BLaER1 treated with 17β-estradiol and CSF1 and Interleukin-3, amounts not matched to agents 10 nM and 100 nM (cell line): Measurements from ENCODE around the gene CNTLN.
A peak's percentile ranks its signal among the peaks of the same experiment; 100 is the strongest.

ENCODE experiments used
- H3K27ac ChIP-seq, 11 experiments: shearing (Covaris generic); formaldehyde crosslinking; 2 replicates each; pipeline ENCODE4 v1.8.1; 2022
- H3K27me3 ChIP-seq, 11 experiments: shearing (Covaris generic); formaldehyde crosslinking; 2 replicates each; pipeline ENCODE4 v1.8.1; 2022
- H3K36me3 ChIP-seq, 11 experiments: shearing (Covaris generic); formaldehyde crosslinking; 2 replicates each; pipeline ENCODE4 v1.8.1; 2022
- H3K4me1 ChIP-seq, 10 experiments: shearing (Covaris generic); formaldehyde crosslinking; 2 replicates each; pipeline ENCODE4 v1.8.1; 2022
- H3K4me2 ChIP-seq, 11 experiments: shearing (Covaris generic); formaldehyde crosslinking; 2 replicates each; pipeline ENCODE4 v1.8.1; 2022
- H3K4me3 ChIP-seq, 10 experiments: shearing (Covaris generic); formaldehyde crosslinking; 2 replicates each; pipeline ENCODE4 v1.8.1; 2022
- H3K9ac ChIP-seq, 11 experiments: shearing (Covaris generic); formaldehyde crosslinking; 2 replicates each; pipeline ENCODE4 v1.8.1; 2022
- H3K9me3 ChIP-seq, 11 experiments: shearing (Covaris generic); formaldehyde crosslinking; replicated peaks in 1 of 11; 2 replicates each; pipeline ENCODE4 v1.8.1; 2022
- H4K20me1 ChIP-seq, 11 experiments: shearing (Covaris generic); formaldehyde crosslinking; 2 replicates each; pipeline ENCODE4 v1.8.1; 2022
- Cebpa-rat ChIP-seq, 11 experiments: shearing (Covaris generic); IDR thresholded peaks; 2 replicates each; pipeline ENCODE4 v1.8.1; 2022

The CNTLN gene

DNA sequence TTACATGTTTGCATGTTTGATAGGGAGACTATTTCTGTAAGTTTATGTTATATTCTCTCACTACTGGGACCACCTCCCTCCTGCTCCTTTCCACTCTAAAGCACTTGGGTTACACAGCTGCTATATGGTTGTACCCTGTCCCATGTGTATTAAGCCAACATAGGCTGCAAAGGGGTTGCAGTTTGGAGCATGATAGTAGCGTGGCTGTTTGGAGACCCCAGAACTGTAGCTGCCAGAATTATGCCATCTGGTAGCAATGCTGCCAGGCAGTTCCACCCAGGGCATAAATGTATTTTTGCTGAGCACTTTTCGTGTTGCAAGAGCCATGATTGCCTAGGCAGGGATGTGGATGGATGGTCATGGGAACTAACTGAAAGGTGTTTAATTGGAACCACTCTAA lies 81.8 kb downstream of the CNTLN start:
- H3K27me3 ChIP-seq, result no peaks in the 10 kb centered on the region
- TF ChIP-seq Cebpa-rat (IDR thresholded peaks at IDR 0.05), result peak in 1 of 11 experiments; percentile 14; a peak in 1 of 22 replicates
- peak overlapping the region in 8 of 11 experiments; percentile 26 to 74 (median 61); a peak in 15 of 22 replicates for H3K4me2 ChIP-seq
- H3K9me3 ChIP-seq, result peaks cover 22 to 46% (median 32%) of the 10 kb centered on the region in 11 experiments; a peak in 21 of 22 replicates
- H3K36me3 ChIP-seq, result no peaks in the 10 kb centered on the region; a peak in 2 of 22 replicates
- no peak overlapping the region for H3K9ac ChIP-seq
- peaks cover 0 to 11% (median 0%) of the 10 kb centered on the region in 11 experiments; a peak in 2 of 22 replicates for H4K20me1 ChIP-seq
- no peak overlapping the region for H3K27ac ChIP-seq
- no peak overlapping the region; a peak in 1 of 20 replicates for H3K4me3 ChIP-seq
- peaks cover 0 to 46% (median 20%) of the 10 kb centered on the region in 10 experiments; a peak in 15 of 20 replicates for H3K4me1 ChIP-seq

DNA sequence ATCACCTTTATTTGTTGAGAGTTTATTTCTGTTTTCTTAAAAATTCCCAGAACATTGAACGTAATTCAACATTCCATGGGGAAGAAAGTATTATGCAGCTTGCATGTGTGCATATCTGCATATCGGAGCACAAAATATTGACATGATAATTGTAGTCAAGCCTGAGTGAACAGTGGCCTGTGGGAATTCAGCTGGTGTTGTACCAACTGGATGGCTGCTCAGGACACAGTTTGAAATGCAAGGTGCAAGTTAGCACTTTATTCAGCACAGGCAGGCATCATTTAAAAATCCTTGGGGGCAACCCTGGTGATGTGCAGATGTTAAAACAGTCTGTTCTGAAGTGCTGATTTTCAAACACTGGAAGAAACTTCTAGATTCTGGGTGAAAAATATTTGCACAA lies 82.4 kb downstream of the CNTLN start:
- Histone ChIP-seq H3K27ac (no peak overlapping the region), H3K4me1 (peaks cover 0 to 46% (median 20%) of the 10 kb centered on the region in 10 experiments; a peak in 15 of 20 replicates), H3K9me3 (peaks cover 21 to 51% (median 38%) of the 10 kb centered on the region in 11 experiments; a peak in 21 of 22 replicates), H3K36me3 (no peaks in the 10 kb centered on the region; a peak in 2 of 22 replicates), H3K27me3 (no peaks in the 10 kb centered on the region), H4K20me1 (peaks cover 0 to 11% (median 0%) of the 10 kb centered on the region in 11 experiments; a peak in 2 of 22 replicates), H3K9ac (no peak overlapping the region), H3K4me3 (no peak overlapping the region; a peak in 1 of 20 replicates), H3K4me2 (peak overlapping the region in 8 of 11 experiments; percentile 31 to 74 (median 61); a peak in 14 of 22 replicates)
- no peak for TF ChIP-seq Cebpa-rat (IDR thresholded peaks at IDR 0.05)

DNA sequence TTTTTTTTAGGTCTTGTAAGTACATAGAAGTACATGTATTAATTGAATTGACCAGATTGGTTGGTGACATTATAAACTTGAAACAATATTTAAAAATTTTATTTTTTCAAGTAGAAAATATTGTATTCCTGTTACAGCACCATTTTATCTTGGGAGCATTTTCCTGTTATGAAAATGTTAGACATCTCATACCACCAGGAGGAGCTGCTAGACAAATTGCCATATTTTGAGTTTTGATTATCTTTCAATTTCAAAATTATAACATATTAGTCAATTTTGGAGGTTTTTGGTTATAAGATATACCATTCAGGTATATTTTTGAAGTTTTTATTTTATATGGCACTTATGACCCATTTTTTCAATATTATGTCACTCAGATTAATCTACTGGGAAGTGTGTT lies 84.4 kb downstream of the CNTLN start:
- H3K36me3 ChIP-seq, result no peaks in the 10 kb centered on the region; a peak in 3 of 22 replicates

DNA sequence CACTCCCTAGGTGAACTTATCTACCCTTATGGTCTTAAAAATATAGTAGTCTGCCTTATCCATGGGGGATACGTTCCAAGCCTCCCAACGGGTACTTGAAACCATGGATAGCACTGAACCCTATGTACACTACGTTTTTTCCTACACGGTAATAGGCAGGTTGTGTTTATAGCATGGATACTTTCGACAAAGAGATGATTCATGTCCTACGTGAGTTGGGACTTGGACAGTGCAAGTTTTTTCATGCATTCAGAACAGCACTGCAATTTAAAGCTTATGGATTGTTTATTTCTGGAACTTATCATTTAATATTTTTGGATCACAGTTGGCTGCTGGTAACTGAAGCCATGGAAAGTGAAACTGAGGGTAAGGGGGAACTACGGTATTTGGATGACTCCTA lies 88.1 kb downstream of the CNTLN start:
- Histone ChIP-seq H3K4me2 (no peak overlapping the region), H3K36me3 (peaks cover 0 to 10% (median 6%) of the 10 kb centered on the region in 11 experiments; a peak in 11 of 22 replicates), H3K9ac (no peak overlapping the region), H3K4me3 (no peak overlapping the region), H3K9me3 (peaks cover 3 to 27% (median 19%) of the 10 kb centered on the region in 11 experiments; a peak in 19 of 22 replicates), H3K27ac (no peak overlapping the region), H3K4me1 (peaks cover 0 to 21% (median 0%) of the 10 kb centered on the region in 10 experiments; a peak in 6 of 20 replicates), H4K20me1 (no peaks in the 10 kb centered on the region), H3K27me3 (no peaks in the 10 kb centered on the region)
- no peak for TF ChIP-seq Cebpa-rat (IDR thresholded peaks at IDR 0.05)

More for the DNA sequence above, 84.4 kb downstream of the CNTLN start:
- H3K4me1 ChIP-seq, result peaks cover 0 to 46% (median 20%) of the 10 kb centered on the region in 10 experiments; a peak in 15 of 20 replicates
- TF ChIP-seq Cebpa-rat (IDR thresholded peaks at IDR 0.05), result no peak
- no peak overlapping the region for H3K27ac ChIP-seq
- peak overlapping the region in 3 of 11 experiments; percentile 21 to 40 (median 38); a peak in 3 of 22 replicates for H3K4me2 ChIP-seq
- H4K20me1 ChIP-seq, result peaks cover 0 to 11% (median 0%) of the 10 kb centered on the region in 11 experiments; a peak in 2 of 22 replicates
- peaks cover 10 to 40% (median 35%) of the 10 kb centered on the region in 11 experiments; a peak in 21 of 22 replicates for H3K9me3 ChIP-seq
- no peak overlapping the region for H3K4me3 ChIP-seq
- H3K27me3 ChIP-seq, result no peaks in the 10 kb centered on the region
- no peak overlapping the region for H3K9ac ChIP-seq

DNA sequence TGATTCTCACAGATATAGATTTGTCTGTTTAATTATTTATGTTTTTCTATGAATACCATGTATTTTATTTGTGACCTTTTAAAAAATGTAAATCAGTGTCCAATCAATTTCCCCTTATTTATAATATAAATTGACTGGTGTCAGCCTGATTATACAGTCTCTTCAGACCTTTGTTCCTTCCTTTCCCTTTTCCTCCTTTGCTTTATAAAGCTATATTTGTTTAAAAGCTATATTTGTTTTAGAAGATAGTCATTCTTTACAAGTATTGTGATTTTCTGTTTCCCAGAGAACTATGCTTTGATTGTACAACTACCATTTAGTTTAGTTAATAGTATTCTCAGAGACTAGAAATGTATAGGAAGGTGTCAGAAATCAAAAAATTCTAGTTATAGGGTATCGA lies 90.6 kb downstream of the CNTLN start:
- peaks cover 3 to 32% (median 22%) of the 10 kb centered on the region in 11 experiments; a peak in 19 of 22 replicates for H3K9me3 ChIP-seq
- H3K27me3 ChIP-seq, result no peaks in the 10 kb centered on the region
- peaks cover 0 to 19% (median 9%) of the 10 kb centered on the region in 11 experiments; a peak in 13 of 22 replicates for H3K36me3 ChIP-seq
- no peaks in the 10 kb centered on the region for H4K20me1 ChIP-seq
- H3K4me2 ChIP-seq, result no peak overlapping the region
- H3K4me3 ChIP-seq, result no peak overlapping the region
- no peaks in the 10 kb centered on the region for H3K4me1 ChIP-seq
- H3K27ac ChIP-seq, result no peak overlapping the region
- TF ChIP-seq Cebpa-rat (IDR thresholded peaks at IDR 0.05), result no peak
- no peak overlapping the region for H3K9ac ChIP-seq

DNA sequence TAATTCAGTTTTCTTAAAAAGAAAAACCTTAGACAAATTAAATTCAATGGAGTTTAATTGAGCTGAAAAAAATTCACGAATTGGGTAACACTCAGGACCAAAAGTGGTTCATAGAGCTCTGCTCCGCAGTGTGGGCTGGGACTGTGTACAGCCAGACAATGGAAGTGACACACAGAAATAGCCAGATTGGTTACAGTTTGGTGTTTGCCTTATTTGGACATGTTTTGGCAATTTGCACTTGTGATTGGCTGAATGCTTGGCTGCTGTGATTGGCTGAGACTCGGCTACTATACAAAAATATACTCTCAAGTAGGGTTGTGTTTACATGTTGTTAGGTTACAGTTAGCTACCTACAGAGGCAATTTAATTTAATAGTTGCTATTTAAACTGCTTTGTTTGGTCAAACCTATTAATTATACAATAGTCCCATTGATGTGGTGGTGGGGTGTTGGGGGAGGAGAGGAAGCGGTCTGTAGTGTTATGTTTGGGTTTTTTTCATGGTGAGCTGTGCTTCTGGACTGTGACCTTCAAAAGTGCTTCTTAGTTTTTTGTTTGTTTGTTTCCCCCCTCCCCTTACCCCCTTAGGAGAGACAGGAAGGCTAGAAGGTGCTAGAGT lies 95.2 kb downstream of the CNTLN start:
- 0 out of 22 replicates have a peak overlapping the region, but pooled peaks of 1 of the 11 experiments have one; percentile 12 for H3K4me2 ChIP-seq
- no peak for TF ChIP-seq Cebpa-rat (IDR thresholded peaks at IDR 0.05)
- no peak overlapping the region for H3K27ac ChIP-seq

DNA sequence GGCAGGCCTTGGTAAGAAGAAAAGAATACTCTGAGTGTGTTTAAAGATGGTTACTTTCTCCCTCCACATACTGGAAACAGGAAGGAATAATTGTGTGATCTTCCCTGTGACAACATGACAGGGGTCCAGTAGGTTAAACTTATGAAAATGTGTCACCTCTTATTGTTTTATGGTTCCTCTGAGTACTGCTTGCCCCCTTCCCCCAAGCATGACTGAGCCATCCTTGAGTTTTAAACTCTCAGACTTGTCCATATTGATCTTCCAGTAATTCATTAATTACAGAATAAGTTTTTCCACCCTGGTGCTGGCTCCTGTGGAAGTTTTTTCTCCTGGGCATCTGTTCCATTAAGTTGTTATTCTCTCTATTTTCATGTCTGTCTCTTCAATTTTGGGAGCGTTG lies 95.8 kb downstream of the CNTLN start:
- Histone ChIP-seq H4K20me1 (no peaks in the 10 kb centered on the region), H3K4me1 (no peaks in the 10 kb centered on the region), H3K4me3 (no peak overlapping the region), H3K27me3 (no peaks in the 10 kb centered on the region), H3K9me3 (peaks cover 0 to 12% (median 4%) of the 10 kb centered on the region in 11 experiments; a peak in 8 of 22 replicates), H3K4me2 (no peak overlapping the region), H3K9ac (no peak overlapping the region), H3K27ac (no peak overlapping the region), H3K36me3 (peaks cover 0 to 19% (median 9%) of the 10 kb centered on the region in 11 experiments; a peak in 11 of 22 replicates)
- no peak for TF ChIP-seq Cebpa-rat (IDR thresholded peaks at IDR 0.05)

More for the DNA sequence above, 95.2 kb downstream of the CNTLN start:
- H3K36me3 ChIP-seq, result peaks cover 0 to 19% (median 9%) of the 10 kb centered on the region in 11 experiments; a peak in 11 of 22 replicates
- H3K4me3 ChIP-seq, result no peak overlapping the region
- no peak overlapping the region for H3K9ac ChIP-seq
- no peaks in the 10 kb centered on the region for H3K4me1 ChIP-seq
- no peaks in the 10 kb centered on the region for H3K27me3 ChIP-seq
- H3K9me3 ChIP-seq, result peaks cover 0 to 12% (median 4%) of the 10 kb centered on the region in 11 experiments; a peak in 8 of 22 replicates
- no peaks in the 10 kb centered on the region for H4K20me1 ChIP-seq

DNA sequence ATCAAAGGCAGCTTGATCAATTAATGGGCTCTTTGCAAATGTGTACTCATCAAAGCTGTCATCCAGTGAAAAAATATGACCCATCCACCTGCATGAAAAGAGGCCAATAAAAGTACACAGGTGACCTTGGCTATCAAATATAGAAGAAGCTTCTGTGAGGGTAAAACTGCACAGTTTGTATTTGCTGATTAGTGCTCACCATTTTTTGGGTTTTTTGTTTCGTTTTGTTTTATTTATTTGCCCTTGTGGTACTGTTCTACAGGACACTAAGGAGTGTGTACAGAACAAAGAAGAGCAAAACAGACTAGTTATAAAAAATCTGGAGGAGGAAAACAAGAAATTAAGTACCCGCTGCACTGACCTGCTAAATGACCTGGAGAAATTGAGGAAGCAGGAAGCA lies 101.3 kb downstream of the CNTLN start:
- TF ChIP-seq Cebpa-rat (IDR thresholded peaks at IDR 0.05), result no peak
- no peak overlapping the region for H3K4me3 ChIP-seq
- no peak overlapping the region for H3K9ac ChIP-seq
- H4K20me1 ChIP-seq, result no peaks in the 10 kb centered on the region
- H3K4me1 ChIP-seq, result peaks cover 0 to 6% (median 0%) of the 10 kb centered on the region in 10 experiments; a peak in 1 of 20 replicates
- no peak overlapping the region for H3K4me2 ChIP-seq
- H3K27me3 ChIP-seq, result no peaks in the 10 kb centered on the region
- peaks cover 0 to 5% (median 0%) of the 10 kb centered on the region in 11 experiments; a peak in 2 of 22 replicates for H3K36me3 ChIP-seq
- H3K27ac ChIP-seq, result no peak overlapping the region
- H3K9me3 ChIP-seq, result peaks cover 0 to 4% (median 0%) of the 10 kb centered on the region in 11 experiments; a peak in 3 of 22 replicates

DNA sequence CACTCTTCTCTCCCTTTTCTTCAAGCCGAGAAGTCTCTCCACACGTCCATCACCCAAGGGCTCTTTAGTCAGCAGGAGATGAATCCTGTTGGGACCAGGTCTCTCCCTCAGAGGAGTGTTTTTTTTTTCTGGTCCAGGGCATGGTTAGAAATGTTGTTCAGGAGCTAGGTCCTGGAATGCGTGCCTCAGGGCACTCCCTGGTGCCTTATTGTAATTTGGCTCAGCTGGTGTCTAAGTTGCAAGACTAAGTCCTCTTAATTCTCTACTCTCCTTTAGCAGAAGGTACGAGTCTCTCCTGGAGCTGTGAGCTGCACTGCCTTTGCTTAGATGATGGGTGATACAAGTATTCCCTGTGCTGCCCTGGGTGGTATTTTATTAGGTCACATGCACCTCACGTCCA lies 111.9 kb downstream of the CNTLN start:
- Histone ChIP-seq H3K27me3 (no peaks in the 10 kb centered on the region), H3K4me3 (no peak overlapping the region), H3K4me2 (no peak overlapping the region), H4K20me1 (no peaks in the 10 kb centered on the region), H3K27ac (no peak overlapping the region), H3K4me1 (no peaks in the 10 kb centered on the region), H3K9ac (no peak overlapping the region), H3K36me3 (peaks cover 5 to 38% (median 22%) of the 10 kb centered on the region in 11 experiments; a peak in 14 of 22 replicates), H3K9me3 (peaks cover 28 to 49% (median 39%) of the 10 kb centered on the region in 11 experiments)
- TF ChIP-seq Cebpa-rat (IDR thresholded peaks at IDR 0.05), result no peak
